IMR-90 (cell line): ENCODE measurements around the gene KCNQ5. TPM values are rescaled to one million over a fixed set of nuclear protein-coding genes. Genes with fewer than 3 reads are reported as not detected.

Experiments
- ATAC-seq: fragments of 200-7000 bp; cut with Tn5 transposase; 2 replicates; pipeline ENCODE4 v1.9.1; 2020; ENCODE audit warnings: low read depth, mild to moderate bottlenecking, moderate library complexity
- BruUV-seq: library from RNA; stranded (reverse); fragments of 400-500 nt; replicated peaks from 2 replicates; lab custom pipeline; 2021; lab: Mats Ljungman, UMichigan
- CTCF ChIA-PET: fragments of 300-600 bp; formaldehyde crosslinking; extraction: SDS; loops from one replicate; lab custom pipeline; 2021; ENCODE audit warnings: antibody characterized with exemption; lab: Yijun Ruan, JAX
- POLR2A ChIA-PET: fragments of 300-600 bp; sonication (Branson Sonifier 250); formaldehyde crosslinking; loops from one replicate; lab custom pipeline; 2022; ENCODE audit warnings: antibody characterized with exemption; ENCODE audit not compliant: unreplicated experiment; lab: Charles Lee
- DNase-seq: peaks from one replicate; pipeline ENCODE4 v3.0.0; 2013
- H2AFZ ChIP-seq: replicated peaks from 2 replicates; pipeline ENCODE3; 2013; ENCODE audit warnings: low read length, mild to moderate bottlenecking; ENCODE audit not compliant: poor library complexity
- H2AK5ac ChIP-seq: 2 replicates; pipeline ENCODE4 v1.6.1; 2013; ENCODE audit warnings: low read depth, low read length, inconsistent platforms
- H2AK9ac ChIP-seq: replicated peaks from 2 replicates; pipeline ENCODE3; 2013; ENCODE audit warnings: mild to moderate bottlenecking, low read depth, low read length, moderate library complexity; ENCODE audit not compliant: poor library complexity
- H2BK120ac ChIP-seq: 2 replicates; pipeline ENCODE4 v1.6.1; 2013; ENCODE audit warnings: low read depth, low read length, inconsistent platforms
- H2BK15ac ChIP-seq: 3 replicates; pipeline ENCODE4 v1.6.1; 2013; ENCODE audit warnings: low read depth, low read length, inconsistent platforms
- H2BK20ac ChIP-seq: 2 replicates; pipeline ENCODE4 v1.6.1; 2013; ENCODE audit warnings: low read depth, mild to moderate bottlenecking, inconsistent platforms, low read length, moderate library complexity
- H2BK5ac ChIP-seq: 2 replicates; pipeline ENCODE4 v1.6.1; 2013; ENCODE audit warnings: mild to moderate bottlenecking, low read depth, low read length, inconsistent platforms; ENCODE audit not compliant: poor library complexity, severe bottlenecking
- H3K14ac ChIP-seq: replicated peaks from 2 replicates; pipeline ENCODE4 v1.6.1; 2013; ENCODE audit warnings: low read depth, low read length, inconsistent platforms
- H3K18ac ChIP-seq: 2 replicates; pipeline ENCODE4 v1.6.1; 2013; ENCODE audit warnings: low read depth, low read length, control low read depth
- H3K23ac ChIP-seq: 2 replicates; pipeline ENCODE4 v1.6.1; 2013; ENCODE audit warnings: low read depth, low read length, inconsistent platforms
- H3K27ac ChIP-seq: 2 replicates; pipeline ENCODE4 v1.5.1; 2013; ENCODE audit warnings: mild to moderate bottlenecking, control low read depth, low read length; ENCODE audit not compliant: insufficient read depth
- H3K27me3 ChIP-seq: 2 replicates; pipeline ENCODE4 v1.6.1; 2013; ENCODE audit warnings: low read length; ENCODE audit not compliant: control insufficient read depth, insufficient read depth
- H3K36me3 ChIP-seq: 2 replicates; pipeline ENCODE4 v1.6.1; 2013; ENCODE audit warnings: low read length, mixed read lengths; ENCODE audit not compliant: control insufficient read depth, insufficient read depth
- H3K4ac ChIP-seq: 2 replicates; pipeline ENCODE4 v1.6.1; 2013; ENCODE audit warnings: low read depth, low read length, inconsistent platforms
- H3K4me1 ChIP-seq: 2 replicates; pipeline ENCODE4 v1.6.1; 2013; ENCODE audit warnings: low read length, mixed read lengths; ENCODE audit not compliant: control insufficient read depth, insufficient read depth
- H3K4me2 ChIP-seq: 2 replicates; pipeline ENCODE4 v1.6.1; 2013; ENCODE audit warnings: low read depth, mild to moderate bottlenecking, control low read depth, low read length, moderate library complexity
- H3K4me3 ChIP-seq: 2 replicates; pipeline ENCODE4 v1.5.1; 2013; ENCODE audit warnings: low read depth, mild to moderate bottlenecking, control low read depth, low read length, moderate library complexity; ENCODE audit not compliant: insufficient read depth
- H3K56ac ChIP-seq: 2 replicates; pipeline ENCODE4 v1.6.1; 2013; ENCODE audit warnings: low read length, inconsistent platforms; ENCODE audit not compliant: insufficient read depth; ENCODE audit errors: extremely low read depth
- H3K79me1 ChIP-seq, 2 experiments: 2 replicates each; pipeline ENCODE4 v1.6.1; 2013; ENCODE audit warnings: low read length in 2 of 2, inconsistent platforms in 1 of 2, low read depth in 1 of 2
- H3K9ac ChIP-seq: 2 replicates; pipeline ENCODE4 v1.6.1; 2013; ENCODE audit warnings: low read depth, low read length, control low read depth
- H3K9me1 ChIP-seq: 2 replicates; pipeline ENCODE4 v1.6.1; 2013; ENCODE audit warnings: low read length, inconsistent platforms; ENCODE audit not compliant: insufficient read depth
- H3K9me3 ChIP-seq: 2 replicates; pipeline ENCODE4 v1.6.1; 2013; ENCODE audit warnings: low read length; ENCODE audit not compliant: control insufficient read depth, insufficient read depth
- H4K20me1 ChIP-seq: 2 replicates; pipeline ENCODE4 v1.6.1; 2013; ENCODE audit warnings: low read length, inconsistent platforms; ENCODE audit not compliant: insufficient read depth
- H4K5ac ChIP-seq: 2 replicates; pipeline ENCODE4 v1.6.1; 2013; ENCODE audit warnings: mild to moderate bottlenecking, low read depth, low read length, control low read depth
- H4K8ac ChIP-seq, 2 experiments: 2 replicates each; pipeline ENCODE4 v1.6.1; 2013; ENCODE audit warnings: low read depth in 2 of 2, low read length in 2 of 2, control low read depth in 1 of 2, inconsistent platforms in 1 of 2
- H4K91ac ChIP-seq: 2 replicates; pipeline ENCODE4 v1.6.1; 2013; ENCODE audit warnings: low read depth, low read length, inconsistent platforms; ENCODE audit not compliant: insufficient read depth
- MAFK ChIP-seq: IDR thresholded peaks from 2 replicates; pipeline ENCODE4 v1.6.1; 2012; ENCODE audit warnings: low read depth, low read length, improper control_type of control experiment
- MAZ ChIP-seq: IDR thresholded peaks from 2 replicates; pipeline ENCODE4 v1.6.1; 2012; ENCODE audit warnings: low read depth, mild to moderate bottlenecking, low read length, improper control_type of control experiment, moderate library complexity, borderline replicate concordance
- MXI1 ChIP-seq: IDR thresholded peaks from 2 replicates; pipeline ENCODE4 v1.6.1; 2012; ENCODE audit warnings: low read depth, mild to moderate bottlenecking, low read length, moderate library complexity, borderline replicate concordance
- RFX5 ChIP-seq: IDR thresholded peaks from 2 replicates; pipeline ENCODE4 v1.8.0; 2012; ENCODE audit warnings: low read depth, mild to moderate bottlenecking, low read length, moderate library complexity
- SMC3 ChIP-seq: fragments of 150-350 bp; IDR thresholded peaks from 2 replicates; pipeline ENCODE4 v1.6.1; 2016; ENCODE audit warnings: low read depth, mild to moderate bottlenecking, antibody characterized with exemption, low read length, moderate library complexity
- WGBS, 2 experiments: methylation state at CpG; one replicate each; pipeline versions ENCODE4 v1.1.5 to v1.1.7; 2013; ENCODE audit warnings: missing lambda C conversion rate in 2 of 2; ENCODE audit not compliant: insufficient read length in 1 of 2; ENCODE audit errors: extremely low coverage in 2 of 2; 5-methylcytosine and 5-hydroxymethylcytosine counted together
- dilution Hi-C: fragments of 300-500 bp; cut with HindIII; formaldehyde crosslinking; loops from one replicate; pipeline ENCODE4 v1.14.3; 2018; ENCODE audit warnings: low sequenced_read_pairs; ENCODE audit not compliant: unreplicated experiment
- in situ Hi-C: fragments of 300-500 bp; cut with MboI; formaldehyde crosslinking; loops from 3 replicates; pipeline ENCODE4 v1.14.3; 2019; ENCODE audit warnings: low sequenced_read_pairs, inconsistent platforms, mixed read lengths
- intact Hi-C: fragments of 100-400 bp; cut with micrococcal nuclease; formaldehyde crosslinking; loops from 2 replicates; pipeline ENCODE4 v1.10.0; 2022
- polyA plus RNA-seq, 3 experiments: library from polyadenylated mRNA; depleted of rRNA; stranded (reverse); fragments of >200 nt; gene quantifications; 2 replicates each; pipeline ENCODE4 v1.2.3, GENCODE V29; 2012; ENCODE audit warnings: low replicate concordance in 1 of 3
- total RNA-seq: library from RNA; depleted of rRNA; stranded (reverse); fragments of >200 nt; gene quantifications from 2 replicates; pipeline ENCODE4 v1.2.3, GENCODE V29; 2012
- TF ChIP-seq, protein P1 (sequence below): fragments of 150-350 bp; IDR thresholded peaks from 2 replicates; pipeline ENCODE4 v1.6.1; 2017; ENCODE audit warnings: mild to moderate bottlenecking, antibody characterized with exemption, low read length, low read depth

The KCNQ5 gene
- total and polyA plus RNA-seq, 2 of the 4 experiments (the other 2 are of a cell fraction): 0.75 to 1.3 TPM

GRCh38 chr6:72659754-72660153 lies 37.9 kb downstream of the KCNQ5 start:
- Histone ChIP-seq H2BK20ac (no peak overlapping the region), H3K4ac (no peak overlapping the region), H2BK120ac (no peak overlapping the region), H2BK5ac (no peak overlapping the region), H3K9me1 (no peaks in the 10 kb centered on the region), H2AFZ (no peak overlapping the region), H2AK9ac (no peak overlapping the region), H2AK5ac (no peak overlapping the region), H3K27ac (no peak overlapping the region), H3K56ac (no peak overlapping the region), H3K4me3 (no peak overlapping the region), H3K23ac (no peak overlapping the region), H4K91ac (no peak overlapping the region), H3K4me1 (no peaks in the 10 kb centered on the region), H3K79me1 (no peaks in the 10 kb centered on the region; a peak in 1 of 4 replicates), H3K4me2 (no peak overlapping the region), H3K14ac (no peak overlapping the region), H4K8ac (no peak overlapping the region), H3K27me3 (no peaks in the 10 kb centered on the region), H3K18ac (no peak overlapping the region), H3K9ac (no peak overlapping the region), H3K9me3 (no peaks in the 10 kb centered on the region), H4K5ac (no peak overlapping the region), H4K20me1 (no peaks in the 10 kb centered on the region), H2BK15ac (no peak overlapping the region), H3K36me3 (no peaks in the 10 kb centered on the region)
- WGBS, 2 experiments: no CpG with 5 or more reads among the region's 5 CpGs
- DNase-seq: no peak
- BruUV-seq: no TSS peak
- ATAC-seq: no peak
- in situ Hi-C loops (no loop called here), dilution Hi-C loops (no loop called here), intact Hi-C loops (no loop called here)
- ChIA-PET CTCF (no interaction called here), POLR2A (no interaction called here)
- TF ChIP-seq MAFK: no peak
- TF ChIP-seq RFX5: no peak
- TF ChIP-seq MAZ: no peak
- TF ChIP-seq MXI1: no peak
- TF ChIP-seq, protein P1, sequence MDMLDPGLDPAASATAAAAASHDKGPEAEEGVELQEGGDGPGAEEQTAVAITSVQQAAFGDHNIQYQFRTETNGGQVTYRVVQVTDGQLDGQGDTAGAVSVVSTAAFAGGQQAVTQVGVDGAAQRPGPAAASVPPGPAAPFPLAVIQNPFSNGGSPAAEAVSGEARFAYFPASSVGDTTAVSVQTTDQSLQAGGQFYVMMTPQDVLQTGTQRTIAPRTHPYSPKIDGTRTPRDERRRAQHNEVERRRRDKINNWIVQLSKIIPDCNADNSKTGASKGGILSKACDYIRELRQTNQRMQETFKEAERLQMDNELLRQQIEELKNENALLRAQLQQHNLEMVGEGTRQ: no peak
- TF ChIP-seq SMC3: no peak
